ENCODE data around the gene ZSCAN20. TPM values are rescaled to one million over a fixed set of nuclear protein-coding genes. Genes with fewer than 3 reads are reported as not detected.

ZSCAN20 gene
- total RNA-seq, 1 experiment from 2014 or later: 3.9 TPM

GRCh38 chr1:33482412-33482811, 10.0 kb downstream of the ZSCAN20 start:
- H3K36me3 Mint-ChIP-seq (ENCODE audit: insufficient read depth in 1 of 3, low read depth in 3 of 3): peaks cover 8 to 24% (median 11%) of the 10 kb centered on the region in 3 experiments; a peak in 6 of 7 replicates
- Histone ChIP-seq H4K20me1 (ENCODE audit: control insufficient read depth, insufficient read depth, insufficient read length) (no peaks in the 10 kb centered on the region), H2AFZ (ENCODE audit: low read length) (no peak overlapping the region), H3K23me2 (ENCODE audit: insufficient read length, low read depth, low read length, poor library complexity, severe bottlenecking) (no peaks in the 10 kb centered on the region), H3K4me1 (ENCODE audit: insufficient read depth, low read length) (no peaks in the 10 kb centered on the region), H3K23ac (ENCODE audit: insufficient read length, low read depth, low read length) (no peak overlapping the region), H2BK15ac (ENCODE audit: low read depth, low read length) (no peak overlapping the region), H3K27me3 (ENCODE audit: insufficient read depth, low read length) (no peaks in the 10 kb centered on the region), H2BK20ac (ENCODE audit: low read depth, low read length, poor library complexity, severe bottlenecking) (no peak overlapping the region), H3K79me2 (ENCODE audit: insufficient read depth, low read length) (no peaks in the 10 kb centered on the region), H2BK120ac (ENCODE audit: low read depth, low read length, poor library complexity, severe bottlenecking) (no peak overlapping the region), H3K79me1 (ENCODE audit: insufficient read depth, low read depth, low read length, poor library complexity, severe bottlenecking) (no peaks in the 10 kb centered on the region), H3K14ac (ENCODE audit: insufficient read depth, low read length) (no peak overlapping the region), H2BK5ac (ENCODE audit: insufficient read length, low read length) (no peak overlapping the region), H3K18ac (ENCODE audit: insufficient read length, low read depth, low read length) (no peak overlapping the region), H4K8ac (replicated peaks; ENCODE audit: insufficient read length, low read depth, low read length) (no peak overlapping the region), H4K5ac (ENCODE audit: insufficient read length, low read depth, low read length) (no peak overlapping the region), H3K9me3 (ENCODE audit: control insufficient read depth, low read depth, low read length) (no peaks in the 10 kb centered on the region), H3K4me2 (ENCODE audit: insufficient read depth, insufficient read length, low read length) (no peak overlapping the region), H3K4ac (ENCODE audit: low read depth, low read length) (no peak overlapping the region), H2AK5ac (ENCODE audit: insufficient read length, low read length) (no peak overlapping the region), H3K9ac (ENCODE audit: extremely low read depth, insufficient read length, low read length) (no peak overlapping the region), H3K56ac (ENCODE audit: insufficient read length, low read depth, low read length) (no peak overlapping the region), H4K91ac (ENCODE audit: insufficient read length, low read depth, low read length) (no peak overlapping the region), H3T11ph (ENCODE audit: low read length) (no peak overlapping the region), H2BK12ac (ENCODE audit: insufficient read length, low read depth, low read length) (no peak overlapping the region), H3K27ac (ENCODE audit: insufficient read length, low read depth, low read length) (no peak overlapping the region)
- no peak overlapping the region for H3K27ac Mint-ChIP-seq
- no peaks in the 10 kb centered on the region for H3K4me1 Mint-ChIP-seq
- H3K27me3 Mint-ChIP-seq (ENCODE audit: low read depth): no peaks in the 10 kb centered on the region
- no peak for TF ChIP-seq CTCF (conservative IDR thresholded peaks at IDR 0.05)
- no CpG with 5 or more reads among the region's 2 CpGs for WGBS (ENCODE audit: extremely low coverage, insufficient read length, low lambda C conversion rate)
- H3K9me3 Mint-ChIP-seq: no peaks in the 10 kb centered on the region
- DNase-seq: no peak
- H3K4me3 Mint-ChIP-seq: no peak overlapping the region
